ENCODE measurements around the gene SMIM7.
A peak's percentile ranks its signal among the peaks of the same experiment; 100 is the strongest.

SMIM7 gene

DNA sequence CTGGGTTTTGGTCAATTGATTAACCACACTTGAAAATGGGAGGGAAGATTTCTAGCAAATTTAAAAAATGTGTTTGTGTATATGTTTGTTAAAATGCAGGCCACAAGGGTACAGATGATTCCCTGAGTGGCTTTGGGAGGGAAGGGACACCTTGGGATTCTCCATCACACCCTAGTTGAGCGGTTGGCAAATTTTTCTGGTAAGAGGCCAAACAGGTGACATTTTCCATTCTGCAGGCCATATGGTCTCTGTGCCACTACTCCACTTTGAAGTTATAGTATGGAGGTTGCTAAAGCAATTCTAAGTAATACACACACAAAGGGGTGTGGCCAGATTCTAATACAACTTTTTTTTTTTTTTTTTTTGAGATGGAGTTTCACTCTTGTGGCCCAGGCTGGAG is 19.0 kb downstream of the SMIM7 start:
- no peaks in the 10 kb centered on the region for H3K9me3 ChIP-seq
- H3K4me1 ChIP-seq = peaks cover 21% of the 10 kb centered on the region
- H3K4me3 ChIP-seq = no peak overlapping the region
- peaks cover 99% of the 10 kb centered on the region for H3K36me3 ChIP-seq
- no peak for TF ChIP-seq Cebpa-rat (IDR thresholded peaks at IDR 0.05)
- no peak overlapping the region for H3K27ac ChIP-seq
- no peak overlapping the region for H3K9ac ChIP-seq
- peaks cover 98% of the 10 kb centered on the region for H4K20me1 ChIP-seq
- no peak overlapping the region for H3K4me2 ChIP-seq
- H3K27me3 ChIP-seq = no peaks in the 10 kb centered on the region

DNA sequence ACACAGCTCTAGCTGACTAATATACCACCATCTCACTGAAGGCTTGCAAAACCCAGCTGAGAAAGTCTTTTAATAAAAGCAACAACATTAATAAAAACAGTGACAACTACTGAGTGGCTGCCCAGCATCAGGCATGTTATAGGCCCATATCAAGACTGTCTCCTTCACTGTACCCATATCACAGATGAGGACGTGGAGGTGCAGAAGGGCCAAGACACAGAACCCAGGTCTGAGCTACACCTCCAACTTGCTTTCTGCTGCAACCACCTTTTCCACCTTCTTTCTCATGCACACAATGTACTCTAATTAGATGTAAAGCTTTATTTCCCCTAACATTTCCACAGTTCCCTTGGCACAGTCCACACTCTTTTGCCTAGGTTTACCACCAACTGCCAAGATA is 21.3 kb downstream of the SMIM7 start:
- TF ChIP-seq Cebpa-rat (IDR thresholded peaks at IDR 0.05) = no peak
- peaks cover 99% of the 10 kb centered on the region for H4K20me1 ChIP-seq
- H3K9me3 ChIP-seq = no peaks in the 10 kb centered on the region
- H3K9ac ChIP-seq = 0 out of 2 replicates have a peak overlapping the region, but pooled peaks have one; percentile 15
- H3K27ac ChIP-seq = no peak overlapping the region
- H3K36me3 ChIP-seq = peaks cover 98% of the 10 kb centered on the region
- no peak overlapping the region for H3K4me3 ChIP-seq
- H3K4me2 ChIP-seq = peak overlapping the region; percentile 65; the same call in 1 of the 2 replicates
- no peaks in the 10 kb centered on the region for H3K27me3 ChIP-seq
- peaks cover 21% of the 10 kb centered on the region for H3K4me1 ChIP-seq

DNA sequence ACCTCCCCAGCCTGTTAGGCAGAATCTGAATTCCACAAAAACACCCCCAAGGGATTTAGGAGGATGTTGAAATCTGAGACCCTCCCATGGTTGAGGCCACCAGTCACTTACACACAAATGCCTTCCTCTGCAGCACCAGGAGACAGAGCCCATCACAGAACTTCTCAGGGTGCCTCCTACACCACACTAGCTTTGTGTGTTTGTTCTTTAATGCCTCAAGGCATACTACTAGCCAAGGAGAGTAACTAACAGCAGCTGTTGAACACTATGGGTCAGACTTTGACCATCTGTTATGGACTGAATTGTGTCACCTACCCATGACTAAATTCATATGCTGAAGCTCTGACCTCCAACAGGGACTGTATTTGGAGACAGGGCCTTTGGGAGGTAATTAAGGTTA is 22.4 kb downstream of the SMIM7 start:
- Histone ChIP-seq H3K4me3 (0 out of 2 replicates have a peak overlapping the region, but pooled peaks have one; percentile 14), H3K4me2 (peak overlapping the region; percentile 65), H4K20me1 (peaks cover 93% of the 10 kb centered on the region), H3K27me3 (no peaks in the 10 kb centered on the region), H3K4me1 (peaks cover 21% of the 10 kb centered on the region), H3K9ac (peak overlapping the region; percentile 53; the same call in 1 of the 2 replicates), H3K36me3 (peaks cover 98% of the 10 kb centered on the region), H3K27ac (peak overlapping the region; percentile 49; the same call in 1 of the 2 replicates), H3K9me3 (peaks cover 2% of the 10 kb centered on the region; the same call in 1 of the 2 replicates)
- no peak for TF ChIP-seq Cebpa-rat (IDR thresholded peaks at IDR 0.05)

DNA sequence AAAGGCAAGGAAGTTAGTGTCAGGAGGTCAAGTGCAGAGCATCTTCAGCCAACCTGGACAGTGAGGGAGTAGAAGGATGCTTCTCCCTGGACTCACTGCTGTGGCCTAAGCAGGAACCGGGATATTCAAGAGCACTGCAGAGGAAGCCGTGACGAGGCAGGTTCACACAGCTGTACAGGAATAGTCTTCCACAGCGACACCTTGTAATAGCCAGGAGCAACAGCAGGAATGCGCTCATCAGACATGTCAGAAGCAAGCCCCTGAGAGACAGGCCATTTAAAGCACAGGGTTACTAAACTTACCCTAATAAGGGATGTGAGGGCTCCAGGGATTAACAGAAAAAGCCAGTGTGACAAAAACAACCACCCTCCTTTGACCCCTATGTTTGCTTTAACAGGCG is 28.5 kb downstream of the SMIM7 start:
- H3K36me3 ChIP-seq = peaks cover 66% of the 10 kb centered on the region
- H3K4me1 ChIP-seq = peaks cover 18% of the 10 kb centered on the region
- no peak overlapping the region for H3K4me2 ChIP-seq
- no peak overlapping the region for H3K27ac ChIP-seq
- peaks cover 17% of the 10 kb centered on the region for H3K9me3 ChIP-seq
- peaks cover 46% of the 10 kb centered on the region for H4K20me1 ChIP-seq
- H3K27me3 ChIP-seq = no peaks in the 10 kb centered on the region
- no peak overlapping the region for H3K9ac ChIP-seq
- no peak for TF ChIP-seq Cebpa-rat (IDR thresholded peaks at IDR 0.05)
- H3K4me3 ChIP-seq = no peak overlapping the region

DNA sequence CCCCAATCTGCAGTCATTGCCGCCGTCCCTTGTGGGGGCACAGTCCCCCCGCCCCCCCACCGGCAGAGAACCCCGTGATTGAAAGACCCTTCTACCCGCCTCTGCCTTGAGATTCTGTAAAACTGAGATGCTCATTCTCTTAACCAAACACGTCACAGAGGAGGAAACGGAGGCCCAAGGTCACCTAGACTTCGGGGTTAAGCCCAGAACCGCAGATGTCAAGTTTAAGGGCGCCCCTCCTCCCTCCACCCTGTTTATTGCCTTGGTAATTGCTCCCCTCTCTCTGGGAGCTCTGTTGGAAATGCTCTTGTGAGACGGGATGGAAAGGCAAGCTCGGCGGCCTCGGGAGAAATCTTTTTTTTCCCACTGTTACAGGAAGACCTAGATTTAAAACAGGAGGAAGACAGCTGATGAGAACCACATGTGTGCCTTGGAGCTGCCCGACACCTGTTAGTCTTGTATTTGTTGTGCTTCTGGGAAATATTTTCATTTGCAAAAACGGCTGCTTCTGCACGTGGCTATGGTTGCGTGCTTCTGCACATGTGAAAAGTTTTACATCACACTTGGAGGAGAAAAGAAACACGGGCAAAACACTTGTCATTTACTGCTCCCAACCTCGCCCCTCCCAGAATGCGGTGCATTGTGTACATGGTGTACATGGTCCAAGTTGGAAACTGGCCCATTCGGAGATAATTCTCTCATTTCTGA is 30.8 kb downstream of the SMIM7 start:
- peaks cover 28% of the 10 kb centered on the region for H3K4me1 ChIP-seq
- H3K4me3 ChIP-seq = peak overlapping the region; percentile 94
- peak overlapping the region; percentile 85 for H3K4me2 ChIP-seq
- no peaks in the 10 kb centered on the region for H3K27me3 ChIP-seq
- TF ChIP-seq Cebpa-rat (IDR thresholded peaks at IDR 0.05) = no peak
- peak overlapping the region; percentile 92 for H3K27ac ChIP-seq
- peaks cover 17% of the 10 kb centered on the region for H3K9me3 ChIP-seq
- peaks cover 62% of the 10 kb centered on the region for H3K36me3 ChIP-seq
- H3K9ac ChIP-seq = peak overlapping the region; percentile 94
- H4K20me1 ChIP-seq = peaks cover 46% of the 10 kb centered on the region

DNA sequence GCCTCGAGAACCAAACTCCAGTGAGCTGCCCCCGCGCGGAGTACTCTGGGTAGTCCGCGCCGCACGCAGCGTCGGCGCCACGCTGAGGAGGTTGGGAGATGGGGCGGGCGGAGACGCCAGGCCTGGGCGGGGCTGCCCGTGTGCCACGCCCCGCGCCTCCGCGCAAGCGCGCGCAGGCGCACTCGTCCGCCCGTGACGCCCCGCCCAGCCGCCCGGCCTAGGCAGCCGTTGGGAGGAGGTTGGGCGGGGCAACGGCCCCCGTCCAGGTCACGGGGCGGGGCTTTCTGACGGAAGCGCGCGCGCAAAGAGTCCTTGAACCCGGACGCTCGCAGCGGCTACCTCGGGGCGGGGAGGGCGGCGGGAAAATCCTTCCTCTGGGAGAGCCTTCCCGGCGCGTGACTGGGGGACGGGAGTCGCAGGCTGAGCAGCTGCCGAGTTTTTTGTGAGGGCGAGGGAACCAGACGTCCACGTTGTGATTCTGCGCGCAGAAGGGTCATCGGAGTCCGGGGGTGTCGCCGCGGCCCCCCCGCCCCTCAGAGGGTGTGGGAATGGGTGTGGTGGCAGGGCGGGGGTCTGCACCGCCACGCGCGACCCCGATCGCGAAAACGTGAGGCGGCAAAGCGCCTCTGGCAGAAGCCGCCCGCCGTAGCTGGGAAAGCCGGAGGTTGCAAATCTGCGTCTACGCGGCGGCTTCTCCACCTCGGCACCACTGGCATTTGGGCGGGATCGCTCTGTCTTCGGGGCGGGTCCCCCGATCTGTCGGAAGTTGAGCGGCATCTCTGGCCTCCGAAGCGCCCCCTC is 31.6 kb downstream of the SMIM7 start, which contains the start of gene MED26:
Gene MED26, minus strand, starts transcription at position 22 of the 801 bp plus-strand sequence. CDS start 261 bp downstream, outside the sequence.
- TF ChIP-seq Cebpa-rat (IDR thresholded peaks at IDR 0.05) = no peak
- H3K36me3 ChIP-seq = peaks cover 62% of the 10 kb centered on the region
- H3K4me3 ChIP-seq = peak within 1 kb of the TSS; percentile 94
- H3K27me3 ChIP-seq = no peaks in the 10 kb centered on the region
- H3K4me1 ChIP-seq = peaks cover 28% of the 10 kb centered on the region
- H3K9ac ChIP-seq = peak within 1 kb of the TSS; percentile 97
- peaks cover 17% of the 10 kb centered on the region for H3K9me3 ChIP-seq
- peak within 1 kb of the TSS; percentile 92 for H3K4me2 ChIP-seq
- peak within 1 kb of the TSS; percentile 92 for H3K27ac ChIP-seq
- peaks cover 46% of the 10 kb centered on the region for H4K20me1 ChIP-seq

DNA sequence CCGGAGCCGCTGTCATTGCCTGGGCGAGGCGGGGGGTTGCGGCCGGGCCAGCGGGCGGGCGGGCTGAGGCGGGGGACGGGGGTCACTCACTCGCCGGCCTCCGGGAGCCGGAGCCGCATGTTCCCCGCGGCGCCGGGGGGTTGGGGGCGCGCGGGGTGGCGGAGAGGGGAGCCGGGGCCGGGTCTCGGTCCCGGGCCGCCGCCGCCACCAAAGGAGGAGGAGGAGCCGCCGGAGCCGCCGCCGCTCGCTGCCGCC is 32.1 kb downstream of the SMIM7 start:
- peaks cover 28% of the 10 kb centered on the region for H3K4me1 ChIP-seq
- peaks cover 50% of the 10 kb centered on the region for H4K20me1 ChIP-seq
- peaks cover 62% of the 10 kb centered on the region for H3K36me3 ChIP-seq
- peak overlapping the region; percentile 92 for H3K4me2 ChIP-seq
- H3K4me3 ChIP-seq = peak overlapping the region; percentile 94
- peak overlapping the region; percentile 97 for H3K9ac ChIP-seq
- H3K27me3 ChIP-seq = no peaks in the 10 kb centered on the region
- peak overlapping the region; percentile 75 for H3K27ac ChIP-seq
- H3K9me3 ChIP-seq = peaks cover 17% of the 10 kb centered on the region
- no peak for TF ChIP-seq Cebpa-rat (IDR thresholded peaks at IDR 0.05)

DNA sequence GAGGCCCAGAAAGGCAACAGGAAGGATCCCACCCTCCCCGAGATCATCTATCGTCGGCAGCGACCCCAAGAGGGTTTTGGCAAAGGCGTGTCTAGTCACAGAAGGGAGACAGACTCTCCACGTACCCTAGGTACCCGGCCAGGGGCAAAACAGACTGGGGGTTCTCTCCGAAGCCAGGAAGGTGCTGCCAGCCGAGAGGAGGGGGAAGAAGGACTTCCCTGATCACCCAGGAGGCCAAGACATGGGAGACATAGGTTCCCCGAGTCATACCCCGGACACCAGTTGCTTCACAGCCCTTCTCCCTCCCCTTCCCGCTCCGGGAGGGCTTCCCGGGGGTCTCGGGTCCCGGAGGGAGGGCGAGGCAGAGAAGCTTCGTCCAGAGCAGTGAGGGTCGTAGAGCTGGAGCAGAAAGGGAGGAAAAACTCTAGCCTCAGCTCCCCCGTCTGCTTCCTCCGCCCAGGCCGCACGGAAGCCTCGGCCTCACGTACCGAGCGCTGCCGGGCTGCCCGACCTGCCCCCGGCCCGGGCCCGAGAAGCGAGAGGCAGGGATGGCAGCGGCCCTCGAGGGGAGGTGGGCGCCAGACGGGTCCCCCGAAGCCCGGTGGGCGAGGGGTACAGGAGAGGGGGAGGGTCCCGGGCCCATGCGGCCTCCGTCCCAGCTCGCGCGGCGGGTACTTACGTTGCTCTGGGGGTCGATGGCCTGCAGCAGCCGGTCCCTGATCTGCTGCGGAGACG is 32.6 kb downstream of the SMIM7 start:
- H3K9me3 ChIP-seq = peaks cover 14% of the 10 kb centered on the region
- peak overlapping the region; percentile 94 for H3K4me3 ChIP-seq
- no peaks in the 10 kb centered on the region for H3K27me3 ChIP-seq
- no peak for TF ChIP-seq Cebpa-rat (IDR thresholded peaks at IDR 0.05)
- peaks cover 55% of the 10 kb centered on the region for H4K20me1 ChIP-seq
- H3K9ac ChIP-seq = peak overlapping the region; percentile 97
- peaks cover 28% of the 10 kb centered on the region for H3K4me1 ChIP-seq
- H3K27ac ChIP-seq = peak overlapping the region; percentile 75
- H3K36me3 ChIP-seq = peaks cover 62% of the 10 kb centered on the region
- peak overlapping the region; percentile 92 for H3K4me2 ChIP-seq

DNA sequence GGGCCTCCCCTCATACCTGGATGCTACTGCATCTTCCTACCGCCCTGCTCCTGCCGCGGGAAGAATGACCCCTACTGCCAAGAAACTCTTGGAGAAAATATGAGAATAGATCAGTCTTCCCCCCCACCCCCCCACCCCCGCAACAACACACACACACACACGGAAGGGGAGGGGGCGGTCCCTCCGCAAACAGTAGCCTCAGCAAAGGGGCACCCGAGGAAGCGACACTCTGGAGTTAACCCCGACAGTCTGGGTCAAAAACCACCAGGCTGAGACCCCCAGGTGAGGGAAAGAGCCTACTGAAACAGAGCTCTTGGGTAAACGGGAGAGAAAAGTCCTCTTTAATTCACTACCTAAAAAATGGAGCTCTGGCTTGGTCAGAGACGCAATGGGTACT is 33.1 kb downstream of the SMIM7 start:
- peak overlapping the region; percentile 97 for H3K9ac ChIP-seq
- peaks cover 28% of the 10 kb centered on the region for H3K4me1 ChIP-seq
- H3K27ac ChIP-seq = peak overlapping the region; percentile 75
- H3K36me3 ChIP-seq = peaks cover 60% of the 10 kb centered on the region
- H3K9me3 ChIP-seq = peaks cover 8% of the 10 kb centered on the region
- no peaks in the 10 kb centered on the region for H3K27me3 ChIP-seq
- H3K4me2 ChIP-seq = peak overlapping the region; percentile 92
- H4K20me1 ChIP-seq = peaks cover 60% of the 10 kb centered on the region
- TF ChIP-seq Cebpa-rat (IDR thresholded peaks at IDR 0.05) = no peak
- H3K4me3 ChIP-seq = peak overlapping the region; percentile 94

Data from BLaER1 (cell line).